Transverse colon (tissue), 4 donors: ENCODE measurements around the gene LIN7C. TPM values are rescaled to one million over a fixed set of nuclear protein-coding genes. Genes with fewer than 3 reads are reported as not detected.

ENCODE experiments used
- DNase-seq: peaks from one replicate; pipeline ENCODE4 v3.0.0-alpha.2; 2019
- H3K27ac ChIP-seq, 4 donors: fragments of 200-600 bp; sonication (generic); 2 replicates each; pipeline ENCODE4 v1.5.1; 2016 to 2018; ENCODE audit warnings: inconsistent platforms in 4 of 4
- H3K27me3 ChIP-seq: fragments of 200-600 bp; sonication (generic); 2 replicates; pipeline ENCODE4 v1.5.1; 2017; ENCODE audit warnings: inconsistent platforms
- H3K36me3 ChIP-seq, 4 donors: fragments of 200-600 bp; sonication (generic); 2 replicates each; pipeline ENCODE4 v1.5.1; 2017 to 2019; ENCODE audit warnings: inconsistent platforms in 4 of 4
- H3K4me1 ChIP-seq, 4 donors: fragments of 200-600 bp; sonication (generic); 2 replicates each; pipeline ENCODE4 v1.5.1; 2017 to 2020; ENCODE audit warnings: inconsistent platforms in 4 of 4
- H3K4me3 ChIP-seq, 4 donors: fragments of 200-600 bp; sonication (generic); 1 replicate in 1 of 4; 2 replicates in 3 of 4; pipeline versions ENCODE4 v1.5.1 to v1.6.1; 2017 to 2019; ENCODE audit warnings: inconsistent platforms in 4 of 4
- H3K9me3 ChIP-seq, 2 donors: fragments of 200-600 bp; sonication (generic); 2 replicates each; pipeline ENCODE4 v1.5.1; 2017 to 2019; ENCODE audit warnings: inconsistent platforms in 2 of 2
- CTCF ChIP-seq, 5 experiments: fragments of 200-600 bp in 3 of 5; fragments of 450-650 bp in 2 of 5; sonication (generic) in 3 of 5; IDR thresholded peaks; 1 replicate in 2 of 5; 2 replicates in 3 of 5; pipeline ENCODE4 v1.5.1; 2016 to 2017; ENCODE audit warnings: antibody characterized with exemption in 5 of 5, inconsistent platforms in 3 of 5, mild to moderate bottlenecking in 2 of 5, moderate library complexity in 1 of 5
- EP300 ChIP-seq: sonication (generic); formaldehyde crosslinking; IDR thresholded peaks from one replicate; pipeline ENCODE4 v1.6.1; 2017; ENCODE audit warnings: antibody characterized with exemption, low read depth
- POLR2A ChIP-seq: fragments of 450-650 bp; IDR thresholded peaks from one replicate; pipeline ENCODE4 v1.6.1; 2016; ENCODE audit warnings: antibody characterized with exemption, mild to moderate bottlenecking, moderate library complexity
- POLR2AphosphoS5 ChIP-seq, 3 donors: sonication (generic); formaldehyde crosslinking; IDR thresholded peaks; one replicate each; pipeline ENCODE4 v1.6.1; 2016; ENCODE audit warnings: antibody characterized with exemption in 3 of 3
- WGBS, 2 donors: methylation state at CpG; one replicate each; pipeline ENCODE4 v1.1.5; 2018; ENCODE audit warnings: low coverage in 1 of 2; 5-methylcytosine and 5-hydroxymethylcytosine counted together
- in situ Hi-C, 4 donors: fragments of 200-750 bp; cut with MboI; loops; one replicate each; pipeline versions ENCODE4 v1.15.0 to v1.15.1; 2017; ENCODE audit warnings: low sequenced_read_pairs in 3 of 4, low pct_ligation_motif_present in 1 of 4, low pct_unique_long_range_greater_than_20kb in 1 of 4
- intact Hi-C: fragments of 100-400 bp; cut with DNase I; formaldehyde crosslinking; loops from one replicate; pipeline ENCODE4 v1.15.1; 2023; ENCODE audit warnings: low total_unique reads
- total RNA-seq, 4 donors: library from RNA; depleted of rRNA; stranded (reverse); fragments of >200 nt; gene quantifications; one replicate each; pipeline ENCODE4 v1.1.0, GENCODE V29; 2016

LIN7C gene
- total RNA-seq, 4 donors from 2014 or later: 23.1 to 49.2 (median 32.4) TPM

- Histone ChIP-seq H3K9me3 (no peaks in the 10 kb centered on the region), H3K4me1 (peaks cover 0 to 63% (median 44%) of the 10 kb centered on the region in 4 donors), H3K36me3 (no peaks in the 10 kb centered on the region), H3K27ac (peak overlapping the region; percentile 92 to 97 (median 94)), H3K27me3 (no peaks in the 10 kb centered on the region), H3K4me3 (peak overlapping the region in 1 of 4 donors; percentile 18)
- WGBS, 2 donors: 71 to 83% methylated on average over 9 to 13 of the region's 13 CpGs
- peak in 1 of 3 donors; percentile 9 for TF ChIP-seq POLR2AphosphoS5 (IDR thresholded peaks at IDR 0.05)
- TF ChIP-seq CTCF (IDR thresholded peaks at IDR 0.05): no peak
- TF ChIP-seq POLR2A: no peak
- no peak for TF ChIP-seq EP300
- DNase-seq: no peak
- in situ Hi-C loops: loop anchor here in 1 of 4 donors (25.0 kb wide), 1 partner anchor 105 kb away; the partner anchor contains the start of gene CCDC34
- intact Hi-C loops: loop anchor here (5.0 kb wide), 1 partner anchor 715 kb away; no protein-coding TSS in a partner anchor
Observed at GRCh38 chr11:27467181-27467913, 39.2 kb downstream of the LIN7C start.

- WGBS, 2 donors: 45 to 71% methylated on average over 1 of the region's 1 CpG
- Histone ChIP-seq H3K4me1 (peaks cover 0 to 63% (median 44%) of the 10 kb centered on the region in 4 donors), H3K9me3 (no peaks in the 10 kb centered on the region), H3K27ac (peak overlapping the region; percentile 92 to 97 (median 94)), H3K4me3 (no peak overlapping the region), H3K36me3 (no peaks in the 10 kb centered on the region), H3K27me3 (no peaks in the 10 kb centered on the region)
- TF ChIP-seq EP300 (no peak), POLR2A (no peak), POLR2AphosphoS5 (IDR thresholded peaks at IDR 0.05) (no peak), CTCF (IDR thresholded peaks at IDR 0.05) (no peak)
- in situ Hi-C loops (loop anchor here in 1 of 4 donors (25.0 kb wide), 1 partner anchor 104 kb away; the partner anchor contains the start of gene CCDC34), intact Hi-C loops (loop anchor here (5.0 kb wide), 1 partner anchor 714 kb away; no protein-coding TSS in a partner anchor)
- DNase-seq: no peak
Observed at GRCh38 chr11:27466363-27466762, 40.2 kb downstream of the LIN7C start.

- in situ Hi-C loops (loop anchor here in 1 of 4 donors (25.0 kb wide), 1 partner anchor 103 kb away; the partner anchor contains the start of gene CCDC34), intact Hi-C loops (loop anchor here (5.0 kb wide), 1 partner anchor 713 kb away; no protein-coding TSS in a partner anchor)
- Histone ChIP-seq H3K27ac (peak overlapping the region; percentile 41 to 94 (median 78)), H3K27me3 (no peaks in the 10 kb centered on the region), H3K36me3 (no peaks in the 10 kb centered on the region), H3K9me3 (no peaks in the 10 kb centered on the region), H3K4me3 (no peak overlapping the region), H3K4me1 (peaks cover 0 to 60% (median 44%) of the 10 kb centered on the region in 4 donors)
- TF ChIP-seq CTCF (IDR thresholded peaks at IDR 0.05): no peak
- no peak for TF ChIP-seq POLR2AphosphoS5 (IDR thresholded peaks at IDR 0.05)
- TF ChIP-seq POLR2A: no peak
- 62% methylated on average over 3 of the region's 3 CpGs for WGBS, 2 donors
- no peak for DNase-seq
Observed at GRCh38 chr11:27465629-27466028, 40.9 kb downstream of the LIN7C start.

GRCh38 chr11:27464909-27465308, 41.7 kb downstream of the LIN7C start:
- H3K27ac ChIP-seq: peak overlapping the region; percentile 41 to 94 (median 78)
- DNase-seq: no peak
- H3K36me3 ChIP-seq: no peaks in the 10 kb centered on the region
- no peak overlapping the region for H3K4me3 ChIP-seq
- peaks cover 0 to 54% (median 43%) of the 10 kb centered on the region in 4 donors for H3K4me1 ChIP-seq
- intact Hi-C loops (loop anchor here (5.0 kb wide), 1 partner anchor 713 kb away; no protein-coding TSS in a partner anchor), in situ Hi-C loops (loop anchor here in 1 of 4 donors (25.0 kb wide), 1 partner anchor 103 kb away; the partner anchor contains the start of gene CCDC34)
- H3K9me3 ChIP-seq: no peaks in the 10 kb centered on the region
- H3K27me3 ChIP-seq: no peaks in the 10 kb centered on the region
- no peak for TF ChIP-seq POLR2A
- WGBS, 2 donors: 68 to 80% methylated on average over 2 of the region's 2 CpGs
